GM12891 (cell line): ENCODE measurements around the gene SLC7A6.

Source experiments
- DNase-seq: peaks from one replicate; pipeline ENCODE4 v3.0.0; 2011; ENCODE audit warnings: low spot score; ENCODE audit not compliant: insufficient read length
- FAIRE-seq: peaks from 2 replicates; lab custom pipeline; 2011; peaks lifted over from hg19 to GRCh38; lab: Jason Lieb, UNC
- PAX5 ChIP-seq: IDR thresholded peaks from 2 replicates; pipeline ENCODE4 v1.6.1; 2011; ENCODE audit warnings: low read length, moderate library complexity, mild to moderate bottlenecking; ENCODE audit not compliant: insufficient read depth, severe bottlenecking
- POLR2A ChIP-seq: IDR thresholded peaks from 2 replicates; pipeline ENCODE4 v1.6.1; 2011; ENCODE audit warnings: low read depth, low read length, control low read depth
- POLR2AphosphoS5 ChIP-seq: IDR thresholded peaks from 2 replicates; pipeline ENCODE4 v1.6.1; 2011; ENCODE audit warnings: low read depth, low read length, control low read depth
- POU2F2 ChIP-seq: IDR thresholded peaks from 2 replicates; pipeline ENCODE4 v1.6.1; 2011; ENCODE audit warnings: low read depth, mild to moderate bottlenecking, control low read depth, low read length, moderate library complexity
- SPI1 ChIP-seq: IDR thresholded peaks from 2 replicates; pipeline ENCODE4 v1.6.1; 2011; ENCODE audit warnings: low read depth, low read length, control low read depth
- TAF1 ChIP-seq: IDR thresholded peaks from 2 replicates; pipeline ENCODE4 v1.6.1; 2011; ENCODE audit warnings: low read depth, low read length, control low read depth

The SLC7A6 gene

DNA sequence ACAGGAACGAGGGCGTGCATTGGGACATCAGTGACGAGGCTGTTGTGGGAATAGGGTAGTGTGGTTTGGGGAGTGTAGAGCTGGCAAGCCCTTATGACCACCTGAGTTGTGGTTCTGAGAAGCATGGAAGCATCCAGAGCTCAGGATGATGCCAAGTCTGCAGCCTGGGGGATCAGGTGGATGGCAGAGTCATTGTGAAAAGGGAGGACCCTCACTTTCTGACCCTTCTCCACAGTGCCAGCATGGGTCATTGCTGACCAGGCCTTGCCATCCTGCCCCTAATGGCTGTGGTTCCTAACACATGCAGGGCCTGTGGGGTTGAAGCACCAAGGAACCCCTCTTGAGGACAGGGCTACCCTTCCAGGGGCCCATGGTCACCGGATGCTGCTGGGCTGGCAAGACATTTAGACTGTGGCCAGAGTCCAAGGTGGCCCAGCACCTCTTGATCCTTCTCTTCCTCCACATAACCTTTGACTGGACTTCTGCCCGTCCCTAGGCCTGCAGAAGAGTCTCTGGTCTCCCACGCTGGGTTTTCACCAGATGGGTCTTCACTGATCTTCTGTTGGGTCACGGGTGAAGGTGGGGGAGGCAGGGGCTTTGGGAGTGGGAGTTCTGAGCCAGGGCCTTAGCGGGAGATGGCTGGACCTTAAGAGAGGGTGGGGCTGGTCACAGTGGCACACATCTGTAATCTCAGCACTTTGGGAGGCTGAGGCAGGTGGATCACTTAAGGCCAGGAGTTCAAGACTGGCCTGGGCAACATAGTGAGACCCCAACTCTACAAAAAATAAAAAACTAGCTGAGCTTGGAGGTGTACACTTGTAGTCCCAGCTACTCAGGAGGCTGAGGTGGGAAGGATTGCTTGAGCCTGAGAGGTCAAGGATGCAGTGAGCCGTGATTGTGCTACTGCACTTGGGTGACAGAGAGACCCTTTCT lies 21.1 kb upstream of the SLC7A6 start:
- TF ChIP-seq PAX5 (no peak), POLR2A (no peak), POU2F2 (no peak), TAF1 (no peak), POLR2AphosphoS5 (no peak), SPI1 (no peak)
- DNase-seq (no peak), FAIRE-seq (no peak)

DNA sequence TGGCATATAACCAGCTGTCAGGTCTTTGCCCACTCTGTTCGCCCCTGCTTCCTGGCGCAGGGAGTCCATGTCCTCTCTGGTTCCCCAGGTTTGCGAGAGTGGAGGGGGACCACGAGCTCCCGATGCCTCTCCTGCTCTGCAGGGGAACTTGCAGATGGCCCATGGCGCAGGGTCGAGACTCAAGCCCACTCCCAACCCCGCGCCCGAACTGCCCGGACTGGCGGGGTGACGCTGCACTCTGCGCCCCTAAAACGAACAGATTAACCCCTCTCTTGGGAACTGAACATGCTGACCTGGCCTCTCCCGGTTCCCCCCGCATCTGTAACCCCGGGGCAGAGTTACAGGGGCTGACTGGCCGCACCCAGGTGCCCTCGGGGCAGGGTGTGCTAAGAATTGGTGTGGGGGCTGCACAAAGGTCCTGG lies 19.8 kb upstream of the SLC7A6 start:
- no peak for FAIRE-seq
- DNase-seq, result no peak

DNA sequence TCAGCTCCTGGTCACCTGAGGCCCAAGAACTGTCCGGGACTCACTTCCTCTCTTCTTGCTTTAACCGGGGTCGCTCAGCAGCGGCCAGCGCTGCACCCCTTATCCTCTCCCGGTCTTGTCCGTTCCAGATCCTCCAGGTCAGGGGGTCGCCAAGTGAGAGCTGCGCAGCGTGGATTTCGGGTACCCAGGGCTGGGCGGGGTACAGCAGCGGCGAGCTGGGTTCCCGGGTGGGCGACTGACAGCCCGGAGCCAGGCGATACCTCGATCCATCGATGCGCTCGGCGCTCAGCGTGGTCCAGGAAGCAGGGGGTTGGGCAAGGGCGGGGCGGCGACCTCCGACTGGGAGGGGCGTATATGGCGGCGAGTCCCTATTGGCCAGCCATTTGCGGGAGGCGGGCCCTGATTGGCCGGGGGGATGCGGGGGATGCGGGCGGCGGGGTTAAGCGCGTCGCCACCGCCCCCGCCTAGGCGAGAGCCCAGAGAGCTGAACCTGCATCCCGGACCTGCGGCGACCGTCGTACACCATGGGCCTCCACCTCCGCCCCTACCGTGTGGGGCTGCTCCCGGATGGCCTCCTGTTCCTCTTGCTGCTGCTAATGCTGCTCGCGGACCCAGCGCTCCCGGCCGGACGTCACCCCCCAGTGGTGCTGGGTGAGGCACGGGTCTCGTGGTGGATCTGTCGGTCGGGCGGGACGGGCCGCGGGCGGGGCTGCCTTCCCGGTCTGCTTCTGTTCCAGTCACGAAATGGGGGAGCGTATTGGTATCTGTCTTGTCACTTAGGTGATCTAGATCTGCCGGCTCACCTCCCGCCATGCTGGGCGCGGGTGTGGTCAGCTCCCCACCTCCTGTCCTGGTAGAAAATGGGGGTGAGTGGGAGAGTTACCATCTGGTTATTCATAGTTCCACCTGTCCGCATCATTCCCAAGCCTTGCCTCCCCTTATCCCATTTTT lies 19.1 kb upstream of the SLC7A6 start, which contains the start of gene PLA2G15:
TSS of gene PLA2G15 (plus strand) at position 471 of the 951 bp plus-strand sequence. CDS start at position 525, 54 bp downstream.
- DNase-seq, result peak; percentile 98
- peak; percentile 76 for TF ChIP-seq SPI1
- no peak for TF ChIP-seq POU2F2
- TF ChIP-seq POLR2AphosphoS5, result peak; percentile 63
- TF ChIP-seq POLR2A, result peak; percentile 63
- TF ChIP-seq TAF1, result 0 out of 2 replicates have a peak, but pooled peaks have one; percentile 36
- peak; percentile 55 for TF ChIP-seq PAX5
- FAIRE-seq, result peak; percentile 96

More for the DNA sequence above, 19.8 kb upstream of the SLC7A6 start:
- TF ChIP-seq POLR2AphosphoS5 (no peak), POU2F2 (no peak)

DNA sequence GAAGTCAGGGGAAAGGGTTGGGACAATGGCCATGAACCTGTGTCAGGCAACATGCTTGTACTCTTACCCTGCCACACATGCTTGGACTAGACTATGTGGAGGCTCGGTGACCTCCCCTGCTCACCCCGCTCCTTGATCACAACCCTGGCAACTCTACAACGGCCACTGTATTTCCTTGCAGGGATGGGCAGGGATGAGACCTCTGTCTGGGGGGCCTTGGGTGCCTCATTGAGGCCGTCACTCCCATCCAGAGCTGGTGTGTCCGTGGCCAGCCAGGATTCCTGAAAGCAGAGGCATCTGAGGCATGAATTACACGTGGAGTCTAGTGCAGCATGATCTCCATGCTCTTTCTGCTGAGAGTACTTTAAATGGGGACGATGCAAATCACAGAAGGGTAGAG lies 18.2 kb upstream of the SLC7A6 start:
- no peak for FAIRE-seq
- no peak for TF ChIP-seq PAX5
- no peak for TF ChIP-seq SPI1
- no peak for TF ChIP-seq TAF1
- no peak for TF ChIP-seq POLR2A
- no peak for TF ChIP-seq POU2F2
- TF ChIP-seq POLR2AphosphoS5, result no peak
- no peak for DNase-seq

DNA sequence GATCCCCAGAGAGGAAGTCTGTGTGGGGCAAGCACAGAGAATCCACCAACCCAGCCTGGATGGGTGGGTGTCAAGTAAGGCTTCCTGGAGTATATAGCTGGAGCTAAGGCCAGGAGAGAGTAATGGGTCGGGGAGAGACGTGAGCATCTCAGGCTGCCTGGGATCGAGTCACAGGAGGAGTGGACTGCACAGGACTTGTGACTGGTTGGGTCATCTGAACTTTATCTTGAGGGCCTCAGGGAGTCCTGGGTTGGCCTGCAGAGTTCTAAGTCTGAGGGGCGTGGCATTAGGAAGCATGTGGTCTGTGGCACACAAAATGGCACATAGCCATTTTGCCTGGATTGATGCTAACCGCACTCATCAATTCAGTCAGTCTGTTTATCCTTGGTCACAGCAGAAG lies 17.7 kb upstream of the SLC7A6 start:
- DNase-seq (no peak), FAIRE-seq (no peak)
- no peak for TF ChIP-seq POLR2AphosphoS5
- TF ChIP-seq POU2F2, result no peak
- no peak for TF ChIP-seq TAF1
- TF ChIP-seq SPI1, result no peak
- TF ChIP-seq POLR2A, result no peak
- no peak for TF ChIP-seq PAX5

DNA sequence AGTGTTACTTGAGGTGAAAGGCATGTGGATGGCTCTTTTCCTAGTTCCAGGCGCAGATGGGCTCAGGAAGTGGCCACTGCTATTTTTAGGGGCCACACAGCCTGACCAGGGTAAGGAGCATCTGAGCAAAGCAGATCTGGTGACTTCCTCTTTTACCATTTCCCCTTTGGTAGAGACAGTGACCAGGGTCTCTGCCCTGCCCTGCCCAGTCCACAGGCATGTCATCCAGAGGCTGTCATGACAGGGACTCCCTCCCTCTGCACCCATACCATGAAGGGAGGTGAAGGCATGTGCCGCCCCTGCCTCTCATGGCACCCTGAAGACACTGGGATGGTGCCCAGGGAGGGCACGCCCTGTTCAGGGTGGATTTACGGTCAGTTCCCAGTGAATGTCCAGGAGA lies 16.9 kb upstream of the SLC7A6 start:
- no peak for FAIRE-seq
- no peak for TF ChIP-seq PAX5
- TF ChIP-seq SPI1, result peak; percentile 83
- no peak for DNase-seq

DNA sequence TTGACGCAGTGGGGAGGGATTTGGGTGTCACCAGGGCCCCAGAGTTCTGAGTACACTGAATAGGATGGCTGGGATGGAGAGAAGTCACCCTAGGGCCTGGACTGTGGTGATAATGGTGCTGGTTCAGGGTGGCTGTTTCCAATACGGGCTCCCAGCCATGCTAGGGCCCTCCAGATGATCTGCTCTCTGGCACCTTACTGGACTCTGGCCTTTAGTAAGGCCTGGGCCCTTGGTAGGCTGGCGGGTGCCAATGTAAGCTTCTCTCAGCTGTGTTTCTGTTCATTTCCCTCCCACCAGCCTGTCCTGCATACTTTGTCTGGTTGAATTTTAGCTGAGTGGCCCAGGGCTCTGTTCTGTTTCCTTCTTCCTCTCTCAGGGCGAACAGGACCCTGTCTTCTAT lies 16.4 kb upstream of the SLC7A6 start:
- DNase-seq (no peak), FAIRE-seq (no peak)
- TF ChIP-seq PAX5, result no peak
- no peak for TF ChIP-seq POLR2A
- no peak for TF ChIP-seq SPI1
- no peak for TF ChIP-seq POU2F2
- TF ChIP-seq TAF1, result no peak
- no peak for TF ChIP-seq POLR2AphosphoS5

DNA sequence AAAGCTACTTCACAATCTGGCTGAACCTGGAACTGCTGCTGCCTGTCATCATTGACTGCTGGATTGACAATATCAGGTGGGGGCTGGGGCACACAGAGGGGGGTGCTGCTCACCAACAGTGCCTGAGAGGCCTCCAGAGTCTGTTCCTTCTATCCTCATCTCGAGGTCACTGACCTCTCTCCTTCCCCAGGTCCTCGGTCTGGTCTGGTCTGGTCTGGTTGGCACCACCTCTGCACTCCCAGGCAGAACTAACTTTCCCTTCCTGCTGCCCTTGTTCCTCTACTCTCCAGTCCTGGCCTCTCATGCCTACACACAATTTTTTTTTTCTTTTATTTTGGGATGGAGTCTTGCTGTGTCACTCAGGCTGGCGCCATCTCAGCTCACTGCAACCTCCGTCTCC lies 15.0 kb upstream of the SLC7A6 start:
- no peak for DNase-seq
- FAIRE-seq, result no peak
- TF ChIP-seq POLR2AphosphoS5 (no peak), PAX5 (no peak), SPI1 (no peak), POLR2A (no peak), POU2F2 (no peak), TAF1 (no peak)

DNA sequence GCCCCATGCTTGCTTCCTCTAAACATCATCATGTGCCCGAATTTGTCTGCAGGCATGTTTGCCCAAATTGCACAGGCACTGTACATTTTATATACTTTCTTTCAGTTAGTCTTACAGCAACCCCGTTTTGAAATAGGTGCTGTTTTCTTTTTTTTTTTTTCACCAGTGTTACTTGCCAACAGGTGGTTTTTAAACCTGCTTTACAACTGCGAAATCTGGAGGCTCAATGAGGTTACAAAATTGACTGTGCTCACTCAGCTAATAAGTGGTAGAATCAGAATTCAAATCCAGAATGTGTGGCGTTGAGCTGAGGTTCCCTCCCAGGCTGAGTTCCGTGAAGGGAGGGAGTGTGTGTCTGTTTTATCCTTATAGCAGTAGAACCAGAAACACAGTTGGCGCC lies 13.4 kb upstream of the SLC7A6 start:
- TF ChIP-seq POU2F2, result no peak
- no peak for TF ChIP-seq POLR2AphosphoS5
- no peak for TF ChIP-seq SPI1
- TF ChIP-seq TAF1, result no peak
- TF ChIP-seq POLR2A, result no peak
- TF ChIP-seq PAX5, result no peak
- FAIRE-seq (no peak), DNase-seq (no peak)
